GM12878 (cell line): ENCODE measurements around the gene PTGES2. TPM values are rescaled to one million over a fixed set of nuclear protein-coding genes. Genes with fewer than 3 reads are reported as not detected.

Experiments used
- ATAC-seq: fragments of 200-7000 bp; cut with Tn5 transposase; 3 replicates; pipeline ENCODE4 v1.9.1; 2020; ENCODE audit warnings: mild to moderate bottlenecking, moderate library complexity
- BruUV-seq: library from RNA; stranded (reverse); fragments of 400-500 nt; replicated peaks from 2 replicates; lab custom pipeline; 2021; lab: Mats Ljungman, UMichigan
- CTCF ChIA-PET: fragments of 300-600 bp; sonication (Branson Sonifier 250); formaldehyde crosslinking; extraction: SDS; loops from one replicate; lab custom pipeline; 2021; ENCODE audit warnings: inconsistent platforms; lab: Yijun Ruan, JAX
- POLR2A ChIA-PET: fragments of 350-600 bp; formaldehyde crosslinking; extraction: SDS; loops from one replicate; lab custom pipeline; 2021; ENCODE audit warnings: inconsistent platforms; lab: Charles Lee
- RAD21 ChIA-PET: fragments of 300-600 bp; sonication (Branson Sonifier 250); formaldehyde crosslinking; loops from one replicate; lab custom pipeline; 2023; ENCODE audit warnings: antibody characterized with exemption; ENCODE audit not compliant: unreplicated experiment; lab: Charles Lee
- SMC1A ChIA-PET: fragments of 300-600 bp; sonication (Branson Sonifier 250); formaldehyde crosslinking; loops from one replicate; lab custom pipeline; 2023; ENCODE audit not compliant: unreplicated experiment, uncharacterized antibody; lab: Charles Lee
- DNase-seq: peaks from one replicate; pipeline ENCODE4 v3.0.0-alpha.2; 2011; ENCODE audit warnings: low read depth, low spot score
- FAIRE-seq: peaks from 3 replicates; lab custom pipeline; 2011; peaks lifted over from hg19 to GRCh38; lab: Jason Lieb, UNC
- H2AFZ ChIP-seq: 2 replicates; pipeline ENCODE4 v1.6.0; 2011; ENCODE audit warnings: low read depth, low read length, control low read depth; ENCODE audit not compliant: control insufficient read depth
- H3K27ac ChIP-seq: 2 replicates; pipeline ENCODE4 v1.5.1; 2011; ENCODE audit warnings: control low read depth; ENCODE audit not compliant: control insufficient read depth, insufficient read depth
- H3K27me3 ChIP-seq, 2 experiments: replicated peaks in 1 of 2; 2 replicates each; pipeline versions ENCODE4 v1.6.0 to v1.6.1; 2011; ENCODE audit warnings: low read length in 1 of 2; ENCODE audit not compliant: control insufficient read depth in 2 of 2, insufficient read depth in 2 of 2
- H3K36me3 ChIP-seq, 2 experiments: 2 replicates each; pipeline ENCODE4 v1.5.1; 2011; ENCODE audit warnings: low read length in 1 of 2; ENCODE audit not compliant: control insufficient read depth in 2 of 2, insufficient read depth in 2 of 2
- H3K4me1 ChIP-seq: 2 replicates; pipeline ENCODE4 v1.6.1; 2011; ENCODE audit warnings: mild to moderate bottlenecking, low read length, moderate library complexity, mixed read lengths; ENCODE audit not compliant: control insufficient read depth, insufficient read depth
- H3K4me2 ChIP-seq: 2 replicates; pipeline ENCODE4 v1.6.0; 2011; ENCODE audit warnings: control low read depth; ENCODE audit not compliant: control insufficient read depth, insufficient read depth
- H3K4me3 ChIP-seq: fragments of 200-600 bp; sonication (generic); 2 replicates; pipeline ENCODE4 v1.5.1; 2016
- H3K79me2 ChIP-seq: 2 replicates; pipeline ENCODE4 v1.6.0; 2011; ENCODE audit warnings: low read length; ENCODE audit not compliant: control insufficient read depth, insufficient read depth
- H3K9ac ChIP-seq: 2 replicates; pipeline ENCODE4 v1.8.0; 2011; ENCODE audit warnings: low read length, control low read depth, mixed read lengths; ENCODE audit not compliant: control insufficient read depth, insufficient read depth
- H3K9me3 ChIP-seq: replicated peaks from 3 replicates; pipeline ENCODE4 v1.5.1; 2011; ENCODE audit warnings: mild to moderate bottlenecking, low read length; ENCODE audit not compliant: control insufficient read depth, insufficient read depth
- H4K20me1 ChIP-seq: 2 replicates; pipeline ENCODE4 v1.6.0; 2011; ENCODE audit not compliant: control insufficient read depth, insufficient read depth
- CHD4 ChIP-seq: fragments of 200-600 bp; sonication (generic); IDR thresholded peaks from 2 replicates; pipeline ENCODE4 v1.6.1; 2016; ENCODE audit warnings: mild to moderate bottlenecking
- DPF2 ChIP-seq: fragments of 450-650 bp; IDR thresholded peaks from 2 replicates; pipeline ENCODE4 v1.6.1; 2017; ENCODE audit warnings: mild to moderate bottlenecking
- EGR1 ChIP-seq, 2 experiments: IDR thresholded peaks; 1 replicate in 1 of 2; 2 replicates in 1 of 2; pipeline ENCODE4 v1.6.1; 2011 to 2012; ENCODE audit warnings: low read depth in 2 of 2, low read length in 2 of 2, borderline replicate concordance in 1 of 2, mild to moderate bottlenecking in 1 of 2, moderate library complexity in 1 of 2
- IKZF1 ChIP-seq: fragments of 450-650 bp; conservative IDR thresholded peaks from 2 replicates; pipeline ENCODE4 v1.6.1; 2017; ENCODE audit warnings: antibody characterized with exemption, mild to moderate bottlenecking
- POU2F2 ChIP-seq: IDR thresholded peaks from 3 replicates; pipeline ENCODE4 v1.6.1; 2011; ENCODE audit warnings: low read depth, mild to moderate bottlenecking, low read length, borderline replicate concordance
- SMARCA5 ChIP-seq: fragments of 450-650 bp; IDR thresholded peaks from 2 replicates; pipeline ENCODE4 v1.6.1; 2017; ENCODE audit warnings: mild to moderate bottlenecking
- TAF1 ChIP-seq: IDR thresholded peaks from 2 replicates; pipeline ENCODE4 v1.6.1; 2011; ENCODE audit warnings: mild to moderate bottlenecking, low read depth, low read length, borderline replicate concordance
- WGBS: methylation state at CpG from one replicate; pipeline ENCODE4 v1.1.6; 2016; ENCODE audit warnings: low lambda C conversion rate; ENCODE audit not compliant: insufficient replicate concordance, insufficient coverage; ENCODE audit errors: missing lambda C conversion rate; 5-methylcytosine and 5-hydroxymethylcytosine counted together
- in situ Hi-C: fragments of 300-500 bp; cut with MboI; formaldehyde crosslinking; loops from 9 replicates; pipeline ENCODE4 v1.14.3; 2018; ENCODE audit warnings: mixed read lengths
- intact Hi-C: fragments of 100-400 bp; cut with micrococcal nuclease; formaldehyde crosslinking; loops from one replicate; pipeline ENCODE4 v1.14.2; 2022; ENCODE audit not compliant: unreplicated experiment
- polyA plus RNA-seq, 11 experiments: library from polyadenylated mRNA; depleted of rRNA in 4 of 11; unstranded in 6 of 11; stranded (reverse) in 5 of 11; fragments of >200 nt; fragmentation: Nextera tagmentation in 4 of 11; fragmentation: Illumina TruSeq in 1 of 11; extraction: Ambion mirVana in 4 of 11; extraction: Trizol in 1 of 11; gene quantifications; 1 replicate in 1 of 11; 2 replicates in 10 of 11; pipeline versions ENCODE4 v1.2.1 to v1.2.3, GENCODE V29; 2011 to 2016; ENCODE audit warnings: inconsistent platforms in 2 of 11, missing spikeins in 2 of 11, low read depth in 1 of 11
- total RNA-seq, 4 experiments: library from RNA; depleted of rRNA in 3 of 4; stranded (reverse); fragments of >200 nt in 3 of 4; fragmentation: Illumina TruSeq in 1 of 4; extraction: Trizol in 1 of 4; gene quantifications; 2 replicates each; pipeline versions ENCODE4 v1.2.1 to v1.2.3, GENCODE V29; 2013 to 2021

The PTGES2 gene
- total and polyA plus RNA-seq, 10 of the 15 experiments (the other 5 are each of a cell fraction or from before 2014, with no cell fraction given): 2.1 to 141 (median 99.1) TPM

DNA sequence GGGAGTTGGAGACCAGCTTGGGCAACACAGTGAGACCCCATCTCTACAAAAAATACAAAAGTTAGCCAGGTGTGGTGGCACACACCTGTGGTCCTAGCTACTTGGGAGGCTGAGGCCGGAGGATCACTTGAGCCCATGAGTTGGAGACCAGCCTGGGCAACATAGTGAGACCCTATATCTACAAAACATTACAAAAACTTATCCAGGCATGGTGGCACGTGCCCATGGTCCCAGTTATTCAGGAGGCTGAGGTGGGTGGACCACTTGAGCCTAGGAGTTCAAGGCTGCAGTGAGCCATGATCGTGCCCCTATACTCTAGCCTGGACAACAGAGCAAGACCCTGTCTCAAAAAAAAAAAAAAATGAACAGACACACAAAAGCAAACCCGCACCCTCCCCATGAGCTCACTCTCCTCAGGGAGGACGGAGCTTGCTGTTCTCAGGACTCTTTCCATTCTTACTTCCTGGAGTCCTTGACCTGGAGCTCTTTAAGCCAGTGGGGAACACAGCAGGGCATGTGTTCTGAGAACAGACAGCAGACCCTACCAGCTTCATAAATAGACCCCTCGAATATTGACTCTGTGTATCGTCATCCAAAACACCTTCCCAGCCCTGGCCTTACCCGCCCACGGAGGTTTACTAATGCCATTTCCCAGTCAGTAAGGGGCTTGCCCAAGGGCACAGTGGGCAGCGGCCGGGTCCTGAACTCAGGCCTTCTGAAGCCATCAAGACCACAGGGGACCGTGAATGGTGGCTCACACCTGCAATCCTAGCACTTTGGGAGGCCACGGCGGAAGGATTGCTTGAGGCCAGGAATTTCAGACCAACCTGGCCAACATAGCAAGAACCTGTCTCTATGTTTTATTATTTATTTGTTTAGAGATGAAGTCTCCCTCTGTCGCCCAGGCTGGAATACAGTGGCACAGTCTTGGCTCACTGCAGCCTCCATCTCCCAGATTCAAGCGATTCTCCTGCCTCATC, 11.1 kb downstream of the PTGES2 start:
- POLR2A ChIA-PET: interaction anchor here (0.9 to 2.8 kb wide), 6 partner anchors 8 to 179 kb away, joined by 3 to 10 read pairs (median 4); partner anchors contain the start of gene DPM2

More for the DNA sequence above, 11.1 kb downstream of the PTGES2 start:
- DNase-seq: no peak
- H3K4me3 ChIP-seq: no peak overlapping the region
- H3K9me3 ChIP-seq: no peaks in the 10 kb centered on the region
- ChIA-PET SMC1A (interaction anchor here (0.6 to 3.3 kb wide), 12 partner anchors 9 to 161 kb away, joined by 3 to 11 read pairs (median 4); no protein-coding TSS in a partner anchor), CTCF (interaction anchor here (0.6 to 6.1 kb wide), 25 partner anchors 10 to 304 kb away, joined by 3 to 84 read pairs (median 5); partner anchors contain the start of gene PTGES2), RAD21 (interaction anchor here (1.0 to 2.4 kb wide), 7 partner anchors 9 to 173 kb away, joined by 4 to 11 read pairs (median 7); no protein-coding TSS in a partner anchor)
- H4K20me1 ChIP-seq: no peaks in the 10 kb centered on the region
- no peaks in the 10 kb centered on the region for H3K27me3 ChIP-seq
- H3K27ac ChIP-seq: peak overlapping the region; percentile 61
- H3K36me3 ChIP-seq: peaks cover 9 to 10% of the 10 kb centered on the region in 2 experiments; a peak in 3 of 4 replicates
- H3K79me2 ChIP-seq: no peaks in the 10 kb centered on the region
- in situ Hi-C loops: no loop called here
- H3K4me2 ChIP-seq: peak overlapping the region; percentile 31; the same call in 1 of the 2 replicates
- no peak overlapping the region for H3K9ac ChIP-seq
- FAIRE-seq: no peak
- 86% methylated on average over 15 of the region's 16 CpGs for WGBS
- no peak for ATAC-seq
- intact Hi-C loops: loop anchor here (1.0 kb wide), 1 partner anchor 173 kb away; no protein-coding TSS in a partner anchor
- TF ChIP-seq CHD4: 0 out of 2 replicates have a peak, but pooled peaks have one; percentile 42
- TF ChIP-seq POU2F2: no peak
- TF ChIP-seq SMARCA5: peak; percentile 87
- 0 out of 2 replicates have a peak, but pooled peaks have one; percentile 0 for TF ChIP-seq IKZF1
- no peak for TF ChIP-seq TAF1
- 0 out of 3 replicates have a peak, but pooled peaks of 1 of the 2 experiments have one; percentile 10 for TF ChIP-seq EGR1 (IDR thresholded peaks at IDR 0.05; ENCODE audit: borderline replicate concordance in 1 of 2, low read depth in 2 of 2, low read length in 2 of 2)
- TF ChIP-seq DPF2: 0 out of 2 replicates have a peak, but pooled peaks have one; percentile 47
- no TSS peak for BruUV-seq
- peaks cover 23% of the 10 kb centered on the region for H3K4me1 ChIP-seq
- no peak overlapping the region for H2AFZ ChIP-seq
